ENCODE data around the gene CDC42EP2.

DNA sequence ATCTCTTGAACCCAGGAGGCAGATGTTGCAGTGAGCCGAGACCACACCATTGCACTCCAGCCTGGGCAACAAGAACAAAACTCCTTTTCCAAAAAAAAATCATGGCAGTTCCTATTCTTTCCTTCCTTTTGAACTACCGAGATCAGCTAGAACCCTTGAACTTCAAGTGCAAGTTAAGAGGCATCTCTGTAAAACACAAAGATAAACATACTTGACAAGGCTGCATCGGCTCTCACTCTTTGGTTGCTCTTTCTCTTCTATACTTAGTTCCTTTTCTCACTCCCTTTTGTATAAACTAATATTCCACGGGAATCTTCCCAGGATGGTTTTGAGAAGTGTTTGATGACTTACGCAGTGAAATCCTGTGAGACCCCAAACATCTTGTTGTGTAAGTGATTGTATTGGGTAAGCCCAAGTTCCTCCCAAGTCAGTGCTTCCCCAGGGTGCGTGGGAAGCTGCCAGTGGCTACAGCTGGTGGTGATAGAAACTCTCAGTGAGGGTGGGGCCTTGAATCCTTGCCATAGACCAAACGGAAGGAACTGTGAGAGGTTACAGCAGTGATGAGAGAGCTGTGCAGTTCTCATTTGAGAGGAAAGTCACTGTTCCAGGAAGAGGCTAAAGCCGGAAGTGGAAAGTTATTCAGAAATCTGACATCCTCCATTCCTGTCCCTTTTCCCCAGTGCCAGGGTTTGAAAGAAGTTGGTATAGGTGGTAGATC lies 24.1 kb upstream of the CDC42EP2 start:
- TF ChIP-seq POLR2AphosphoS5 (IDR thresholded peaks at IDR 0.05; ENCODE audit: borderline replicate concordance, low read depth, low read length) (no peak), EZH2 (IDR thresholded peaks at IDR 0.05) (no peak)

All from SK-N-MC (cell line).